GM12801 (cell line): ENCODE results near the gene TBC1D17.

Source experiments
- CTCF ChIP-seq: IDR thresholded peaks from one replicate; pipeline ENCODE4 v1.5.1; 2011; ENCODE audit warnings: control low read depth; ENCODE audit not compliant: insufficient read length; ENCODE audit errors: extremely low read depth

The TBC1D17 gene

GRCh38 chr19:49877020-49877878 is at the start of gene TBC1D17, which contains the start of gene AKT1S1:
Gene TBC1D17, plus strand, starts transcription at chr19:49877702. Its CDS starts 22 bp downstream, at chr19:49877724.
Gene AKT1S1, minus strand, starts transcription at chr19:49877355. Its CDS starts 4,060 bp downstream, at chr19:49873295.
- no peak for TF ChIP-seq CTCF

- TF ChIP-seq CTCF: no peak
These were observed 48.3 kb upstream of the TBC1D17 start for GRCh38 chr19:49829200-49829599.

- TF ChIP-seq CTCF: no peak
These were observed 47.8 kb upstream of the TBC1D17 start for GRCh38 chr19:49829721-49830120.

GRCh38 chr19:49830766-49831165 is 46.7 kb upstream of the TBC1D17 start:
- no peak for TF ChIP-seq CTCF

- no peak for TF ChIP-seq CTCF
These were observed 45.9 kb upstream of the TBC1D17 start for GRCh38 chr19:49831592-49831991.

GRCh38 chr19:49832556-49832955 is 44.9 kb upstream of the TBC1D17 start:
- no peak for TF ChIP-seq CTCF

- no peak for TF ChIP-seq CTCF
These were observed 43.9 kb upstream of the TBC1D17 start for GRCh38 chr19:49833599-49833998.
